Endothelial cell of umbilical vein (primary cell): Measurements from ENCODE around the gene MIR17HG. TPM values are rescaled to one million over a fixed set of nuclear protein-coding genes. Genes with fewer than 3 reads are reported as not detected.

Experiments
- BruUV-seq: library from RNA; stranded (reverse); fragments of 400-500 nt; replicated peaks from 2 replicates; lab custom pipeline; 2021; lab: Mats Ljungman, UMichigan
- CTCF ChIA-PET: fragments of 300-600, 350-600 bp; sonication (Branson Sonifier 250); formaldehyde crosslinking; loops from one replicate; lab custom pipeline; 2021; ENCODE audit warnings: antibody characterized with exemption, inconsistent platforms; lab: Charles Lee
- POLR2A ChIA-PET: fragments of 300-600, 350-600 bp; sonication (Branson Sonifier 250); formaldehyde crosslinking; loops from one replicate; lab custom pipeline; 2021; ENCODE audit warnings: antibody characterized with exemption, inconsistent platforms; lab: Charles Lee
- DNase-seq: peaks from one replicate; pipeline ENCODE4 v3.0.0-alpha.2; 2011; ENCODE audit warnings: low read depth, low spot score
- FAIRE-seq: peaks from 2 replicates; lab custom pipeline; 2011; peaks lifted over from hg19 to GRCh38; lab: Jason Lieb, UNC
- H2AFZ ChIP-seq: 2 replicates; pipeline ENCODE4 v1.6.0; 2012; ENCODE audit warnings: low read depth, low read length, control low read depth, inconsistent platforms
- H3K27ac ChIP-seq: 2 replicates; pipeline ENCODE4 v1.5.1; 2011; ENCODE audit warnings: low read depth, mild to moderate bottlenecking, control low read depth, low read length, moderate library complexity; ENCODE audit not compliant: insufficient read depth
- H3K27me3 ChIP-seq, 2 experiments: 2 replicates each; pipeline versions ENCODE4 v1.6.0 to v1.6.1; 2011; ENCODE audit warnings: low read length in 2 of 2, mixed read lengths in 1 of 2; ENCODE audit not compliant: control insufficient read depth in 2 of 2, insufficient read depth in 2 of 2
- H3K36me3 ChIP-seq, 2 experiments: 2 replicates in 1 of 2; 3 replicates in 1 of 2; pipeline ENCODE4 v1.5.1; 2011; ENCODE audit warnings: low read length in 2 of 2, mild to moderate bottlenecking in 1 of 2, moderate library complexity in 1 of 2; ENCODE audit not compliant: control insufficient read depth in 2 of 2, insufficient read depth in 2 of 2; ENCODE audit errors: extremely low read depth in 1 of 2
- H3K4me1 ChIP-seq: 3 replicates; pipeline ENCODE4 v1.5.1; 2011; ENCODE audit warnings: mild to moderate bottlenecking, low read length; ENCODE audit not compliant: control insufficient read depth, insufficient read depth; ENCODE audit errors: extremely low read depth
- H3K4me2 ChIP-seq: 2 replicates; pipeline ENCODE4 v1.6.1; 2011; ENCODE audit warnings: low read length, control low read depth, mixed read lengths; ENCODE audit not compliant: insufficient read depth
- H3K4me3 ChIP-seq, 3 experiments: fragments of 200-600 bp in 1 of 3; sonication (generic), shearing (Covaris generic) in 1 of 3; replicated peaks in 1 of 3; 2 replicates each; pipeline ENCODE4 v1.5.1; 2011 to 2016; ENCODE audit warnings: control low read depth in 3 of 3, low read length in 3 of 3, mild to moderate bottlenecking in 2 of 3, inconsistent platforms in 1 of 3, low read depth in 1 of 3, moderate library complexity in 1 of 3; ENCODE audit not compliant: insufficient read depth in 1 of 3
- H3K79me2 ChIP-seq: 2 replicates; pipeline ENCODE4 v1.6.0; 2012; ENCODE audit warnings: low read length, inconsistent platforms; ENCODE audit not compliant: control insufficient read depth, insufficient read depth
- H3K9ac ChIP-seq: replicated peaks from 2 replicates; pipeline ENCODE3; 2011; ENCODE audit warnings: low read length, control low read depth; ENCODE audit not compliant: insufficient read depth; ENCODE audit errors: extremely low read depth
- H3K9me1 ChIP-seq: replicated peaks from 3 replicates; pipeline ENCODE4 v1.6.0; 2011; ENCODE audit warnings: mild to moderate bottlenecking, low read length; ENCODE audit not compliant: control insufficient read depth, insufficient read depth; ENCODE audit errors: extremely low read depth
- H3K9me3 ChIP-seq: replicated peaks from 2 replicates; pipeline ENCODE4 v1.5.1; 2012; ENCODE audit warnings: low read length, inconsistent platforms; ENCODE audit not compliant: control insufficient read depth, insufficient read depth
- H4K20me1 ChIP-seq: replicated peaks from 2 replicates; pipeline ENCODE3; 2011; ENCODE audit warnings: mild to moderate bottlenecking, low read length; ENCODE audit not compliant: control insufficient read depth, insufficient read depth; ENCODE audit errors: extremely low read depth
- EZH2 ChIP-seq: IDR thresholded peaks from 2 replicates; pipeline ENCODE4 v1.6.1; 2012; ENCODE audit warnings: borderline replicate concordance, low read depth, mild to moderate bottlenecking, moderate library complexity, low read length, inconsistent platforms; ENCODE audit not compliant: severe bottlenecking
- FOS ChIP-seq: IDR thresholded peaks from 2 replicates; pipeline ENCODE4 v1.6.1; 2011; ENCODE audit warnings: mild to moderate bottlenecking, low read length, moderate library complexity, borderline replicate concordance; ENCODE audit not compliant: insufficient read depth
- GATA2 ChIP-seq: IDR thresholded peaks from 2 replicates; pipeline ENCODE4 v1.7.0; 2011; ENCODE audit warnings: low read depth, mild to moderate bottlenecking, moderate library complexity, mixed read lengths, low read length; ENCODE audit not compliant: insufficient read length, insufficient read depth
- JUN ChIP-seq: IDR thresholded peaks from 2 replicates; pipeline ENCODE4 v1.6.1; 2011; ENCODE audit warnings: borderline replicate concordance, low read depth; ENCODE audit not compliant: insufficient read length, insufficient read depth
- MYC ChIP-seq: IDR thresholded peaks from one replicate; pipeline ENCODE4 v1.6.1; 2011; ENCODE audit warnings: mild to moderate bottlenecking, low read depth, low read length
- POLR2A ChIP-seq: IDR thresholded peaks from 2 replicates; pipeline ENCODE4 v1.6.1; 2012; ENCODE audit warnings: low read depth, mild to moderate bottlenecking, control low read depth, low read length
- POLR2AphosphoS5 ChIP-seq: IDR thresholded peaks from 2 replicates; pipeline ENCODE4 v1.6.1; 2012; ENCODE audit warnings: low read depth, mild to moderate bottlenecking, control low read depth, low read length, moderate library complexity; ENCODE audit not compliant: insufficient read depth
- dilution Hi-C: fragments of 300-500 bp; cut with MboI; formaldehyde crosslinking; loops from one replicate; pipeline ENCODE4 v1.15.0; 2019; ENCODE audit warnings: low sequenced_read_pairs; ENCODE audit not compliant: extremely low pct_ligation_motif_present
- intact Hi-C: fragments of 100-400 bp; cut with micrococcal nuclease; formaldehyde crosslinking; loops from one replicate; pipeline ENCODE4 v1.10.0; 2022
- polyA plus RNA-seq, 4 experiments: library from polyadenylated mRNA; depleted of rRNA in 3 of 4; stranded (reverse) in 3 of 4; unstranded in 1 of 4; fragments of >200 nt; gene quantifications; 2 replicates each; pipeline versions ENCODE4 v1.2.1 to v1.2.3, GENCODE V29; 2011 to 2012; ENCODE audit warnings: missing spikeins in 1 of 4
- total RNA-seq: library from RNA; stranded (reverse); gene quantifications from 2 replicates; pipeline ENCODE4 v1.2.3, GENCODE V29; 2021
- TF ChIP-seq, protein P1 (sequence below): IDR thresholded peaks from 2 replicates; pipeline ENCODE4 v1.6.1; 2011; ENCODE audit not compliant: insufficient read depth, insufficient read length
- TF ChIP-seq, protein P2 (sequence below), 2 donors: IDR thresholded peaks; 1 replicate in 1 of 2; 2 replicates in 1 of 2; pipeline ENCODE4 v1.5.1; 2011; ENCODE audit warnings: low read length in 2 of 2, mild to moderate bottlenecking in 2 of 2, moderate library complexity in 2 of 2, control low read depth in 1 of 2, inconsistent platforms in 1 of 2, low read depth in 1 of 2; ENCODE audit not compliant: insufficient read depth in 1 of 2; ENCODE audit errors: extremely low read depth in 1 of 2

Gene MIR17HG
- total and polyA plus RNA-seq, 2 donors (not counting 3 experiments of a cell fraction or from before 2014, with no cell fraction given): 1.8 to 9.5 TPM

DNA sequence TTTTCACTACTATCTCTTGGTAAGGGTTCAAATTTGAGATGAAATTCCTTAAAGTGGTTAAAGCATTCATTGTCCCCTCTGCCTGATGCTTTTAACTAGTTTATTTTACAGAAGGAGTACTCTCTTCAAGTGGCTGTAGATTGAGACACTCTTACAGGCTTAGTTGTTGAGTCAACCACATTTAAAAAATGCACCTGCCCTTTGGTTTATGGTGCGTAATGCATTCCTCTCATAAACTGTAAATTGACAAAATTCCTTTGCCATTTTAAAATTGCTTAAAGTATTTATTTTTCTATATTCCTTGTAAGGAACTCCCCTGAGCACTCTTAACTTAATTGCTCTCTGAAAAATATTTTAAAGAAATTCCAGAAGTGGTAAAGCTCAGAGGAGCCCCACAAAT, 50.1 kb downstream of the MIR17HG start:
- Histone ChIP-seq H3K9me3 (no peaks in the 10 kb centered on the region), H3K4me2 (no peak overlapping the region), H3K27me3 (peaks cover 39 to 62% of the 10 kb centered on the region in 2 experiments), H3K4me3 (no peak overlapping the region), H3K36me3 (no peaks in the 10 kb centered on the region), H3K27ac (no peak overlapping the region), H4K20me1 (no peaks in the 10 kb centered on the region), H3K79me2 (no peaks in the 10 kb centered on the region), H2AFZ (no peak overlapping the region), H3K4me1 (peaks cover 8% of the 10 kb centered on the region), H3K9me1 (no peaks in the 10 kb centered on the region), H3K9ac (no peak overlapping the region)
- DNase-seq (no peak), FAIRE-seq (no peak)
- intact Hi-C loops (no loop called here), dilution Hi-C loops (no loop called here)
- POLR2A ChIA-PET: no interaction called here
- no TSS peak for BruUV-seq
- TF ChIP-seq, protein P1, sequence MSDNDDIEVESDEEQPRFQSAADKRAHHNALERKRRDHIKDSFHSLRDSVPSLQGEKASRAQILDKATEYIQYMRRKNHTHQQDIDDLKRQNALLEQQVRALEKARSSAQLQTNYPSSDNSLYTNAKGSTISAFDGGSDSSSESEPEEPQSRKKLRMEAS: no peak
- no peak for TF ChIP-seq MYC
- no peak for TF ChIP-seq JUN
- TF ChIP-seq POLR2AphosphoS5: no peak
- no peak for TF ChIP-seq POLR2A
- TF ChIP-seq, protein P2, sequence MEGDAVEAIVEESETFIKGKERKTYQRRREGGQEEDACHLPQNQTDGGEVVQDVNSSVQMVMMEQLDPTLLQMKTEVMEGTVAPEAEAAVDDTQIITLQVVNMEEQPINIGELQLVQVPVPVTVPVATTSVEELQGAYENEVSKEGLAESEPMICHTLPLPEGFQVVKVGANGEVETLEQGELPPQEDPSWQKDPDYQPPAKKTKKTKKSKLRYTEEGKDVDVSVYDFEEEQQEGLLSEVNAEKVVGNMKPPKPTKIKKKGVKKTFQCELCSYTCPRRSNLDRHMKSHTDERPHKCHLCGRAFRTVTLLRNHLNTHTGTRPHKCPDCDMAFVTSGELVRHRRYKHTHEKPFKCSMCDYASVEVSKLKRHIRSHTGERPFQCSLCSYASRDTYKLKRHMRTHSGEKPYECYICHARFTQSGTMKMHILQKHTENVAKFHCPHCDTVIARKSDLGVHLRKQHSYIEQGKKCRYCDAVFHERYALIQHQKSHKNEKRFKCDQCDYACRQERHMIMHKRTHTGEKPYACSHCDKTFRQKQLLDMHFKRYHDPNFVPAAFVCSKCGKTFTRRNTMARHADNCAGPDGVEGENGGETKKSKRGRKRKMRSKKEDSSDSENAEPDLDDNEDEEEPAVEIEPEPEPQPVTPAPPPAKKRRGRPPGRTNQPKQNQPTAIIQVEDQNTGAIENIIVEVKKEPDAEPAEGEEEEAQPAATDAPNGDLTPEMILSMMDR (IDR thresholded peaks at IDR 0.05; ENCODE audit: extremely low read depth in 1 of 2, insufficient read depth in 1 of 2, low read depth in 1 of 2, low read length in 2 of 2): no peak
- no peak for TF ChIP-seq GATA2
- TF ChIP-seq EZH2: no peak
- TF ChIP-seq FOS: no peak
- CTCF ChIA-PET: no interaction called here
